ENCODE measurements around the gene NOTUM. TPM values are rescaled to one million over a fixed set of nuclear protein-coding genes. Genes with fewer than 3 reads are reported as not detected.

Gene NOTUM
- total RNA-seq, 1 experiment from 2014 or later: not detected

DNA sequence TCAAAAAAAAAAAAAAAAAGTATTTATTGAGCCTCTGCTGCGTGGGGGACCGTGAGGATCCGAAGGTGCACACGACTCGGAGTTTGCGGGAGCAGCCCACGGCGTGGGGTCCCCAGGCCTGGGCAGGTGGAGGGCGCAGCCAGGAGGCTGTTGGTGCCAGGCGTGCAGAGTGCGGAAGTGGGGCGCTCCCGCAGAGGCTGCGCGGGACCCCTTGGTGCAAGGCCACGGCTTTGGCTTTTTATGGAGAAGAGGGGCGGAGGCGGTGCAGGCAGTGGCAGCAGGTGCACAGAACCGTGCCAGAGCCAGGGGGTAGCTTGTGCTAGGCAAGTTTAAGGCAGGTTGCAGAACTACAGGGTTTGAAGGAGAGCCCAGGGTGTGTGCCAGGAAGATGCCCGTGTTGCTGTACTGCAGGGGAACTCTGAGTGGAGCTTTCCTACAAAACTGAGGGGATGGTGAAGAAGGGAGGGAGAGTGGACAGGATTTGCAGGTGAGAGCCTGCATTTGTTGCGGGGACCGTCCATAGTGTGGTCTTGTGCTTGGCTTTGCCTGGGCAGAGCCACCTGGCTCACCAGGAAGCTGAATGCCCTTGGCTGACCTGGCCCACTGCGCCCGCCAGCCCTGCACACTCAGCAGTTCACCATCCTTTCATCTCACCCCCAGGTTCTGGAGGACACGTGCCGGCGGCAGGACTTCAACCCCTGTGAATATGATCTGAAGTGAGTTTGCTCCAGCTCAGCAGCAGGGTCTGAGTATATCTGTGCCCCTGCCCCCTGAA is 17.7 kb upstream of the NOTUM start:
- Mint-ChIP-seq H3K27ac (ENCODE audit: low read depth, unreplicated experiment) (peak overlapping the region; percentile 46), H3K4me3 (ENCODE audit: unreplicated experiment) (peak overlapping the region; percentile 97), H3K36me3 (ENCODE audit: insufficient read depth, unreplicated experiment) (peaks cover 8% of the 10 kb centered on the region), H3K4me1 (ENCODE audit: insufficient read depth, unreplicated experiment) (peaks cover 29% of the 10 kb centered on the region), H3K9me3 (ENCODE audit: unreplicated experiment) (no peaks in the 10 kb centered on the region), H3K27me3 (ENCODE audit: insufficient read depth, unreplicated experiment) (no peaks in the 10 kb centered on the region)
- no peak for DNase-seq (ENCODE audit: unreplicated experiment)
- TF ChIP-seq, protein P1, sequence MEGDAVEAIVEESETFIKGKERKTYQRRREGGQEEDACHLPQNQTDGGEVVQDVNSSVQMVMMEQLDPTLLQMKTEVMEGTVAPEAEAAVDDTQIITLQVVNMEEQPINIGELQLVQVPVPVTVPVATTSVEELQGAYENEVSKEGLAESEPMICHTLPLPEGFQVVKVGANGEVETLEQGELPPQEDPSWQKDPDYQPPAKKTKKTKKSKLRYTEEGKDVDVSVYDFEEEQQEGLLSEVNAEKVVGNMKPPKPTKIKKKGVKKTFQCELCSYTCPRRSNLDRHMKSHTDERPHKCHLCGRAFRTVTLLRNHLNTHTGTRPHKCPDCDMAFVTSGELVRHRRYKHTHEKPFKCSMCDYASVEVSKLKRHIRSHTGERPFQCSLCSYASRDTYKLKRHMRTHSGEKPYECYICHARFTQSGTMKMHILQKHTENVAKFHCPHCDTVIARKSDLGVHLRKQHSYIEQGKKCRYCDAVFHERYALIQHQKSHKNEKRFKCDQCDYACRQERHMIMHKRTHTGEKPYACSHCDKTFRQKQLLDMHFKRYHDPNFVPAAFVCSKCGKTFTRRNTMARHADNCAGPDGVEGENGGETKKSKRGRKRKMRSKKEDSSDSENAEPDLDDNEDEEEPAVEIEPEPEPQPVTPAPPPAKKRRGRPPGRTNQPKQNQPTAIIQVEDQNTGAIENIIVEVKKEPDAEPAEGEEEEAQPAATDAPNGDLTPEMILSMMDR (IDR thresholded peaks at IDR 0.05; ENCODE audit: unreplicated experiment): no peak
- CTCF ChIA-PET: interaction anchor here (0.6 to 1.4 kb wide), 3 partner anchors 18 to 58 kb away, joined by 3 to 4 read pairs (median 3); no protein-coding TSS in a partner anchor
- POLR2A ChIA-PET: interaction anchor here (0.8 to 5.0 kb wide), 6 partner anchors 12 to 56 kb away, joined by 3 to 55 read pairs (median 5); no protein-coding TSS in a partner anchor
- BruUV-seq (replicated peaks): no TSS peak
- intact Hi-C loops (cut with micrococcal nuclease): no loop called here

DNA sequence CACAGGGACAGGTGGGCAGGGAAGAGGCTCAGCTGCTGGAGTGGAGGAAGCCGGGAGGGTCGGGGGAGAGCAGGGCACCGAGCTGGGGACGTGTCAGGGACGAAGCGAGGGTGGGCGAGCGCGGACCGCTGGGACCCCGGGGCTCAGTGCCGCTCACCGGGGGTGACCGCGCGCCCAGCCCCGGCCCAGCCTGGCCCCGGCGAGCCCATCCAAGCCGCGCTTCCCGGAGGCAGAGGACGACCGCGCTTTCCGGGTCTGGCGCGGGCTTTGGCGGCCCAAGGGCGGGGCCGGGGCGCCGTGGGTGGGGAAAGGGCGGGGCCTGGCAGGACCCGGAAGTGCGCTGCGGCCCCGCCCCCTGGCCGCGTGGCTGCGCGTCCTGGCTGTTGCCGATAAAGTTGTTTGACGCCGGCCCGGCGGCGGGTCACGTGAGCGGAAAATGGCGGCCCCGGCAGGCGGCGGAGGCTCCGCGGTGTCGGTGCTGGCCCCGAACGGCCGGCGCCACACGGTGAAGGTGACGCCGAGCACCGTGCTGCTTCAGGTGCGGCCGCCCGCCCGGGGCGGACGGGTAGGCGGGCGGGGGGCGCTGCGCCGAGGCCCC is 16.3 kb upstream of the NOTUM start, which contains the start of gene ASPSCR1:
Gene ASPSCR1, plus strand, starts transcription at position 419 of the 598 bp plus-strand sequence. Its CDS starts 18 bp downstream, at position 437.
- peak within 1 kb of the TSS; percentile 97 for H3K4me3 Mint-ChIP-seq (ENCODE audit: unreplicated experiment)
- POLR2A ChIA-PET: interaction anchor here (0.7 to 1.7 kb wide), 9 partner anchors 9 to 60 kb away, joined by 3 to 13 read pairs (median 5); partner anchors contain the start of genes CENPX, LRRC45 and SIRT7
- H3K36me3 Mint-ChIP-seq (ENCODE audit: insufficient read depth, unreplicated experiment): peaks cover 8% of the 10 kb centered on the region

DNA sequence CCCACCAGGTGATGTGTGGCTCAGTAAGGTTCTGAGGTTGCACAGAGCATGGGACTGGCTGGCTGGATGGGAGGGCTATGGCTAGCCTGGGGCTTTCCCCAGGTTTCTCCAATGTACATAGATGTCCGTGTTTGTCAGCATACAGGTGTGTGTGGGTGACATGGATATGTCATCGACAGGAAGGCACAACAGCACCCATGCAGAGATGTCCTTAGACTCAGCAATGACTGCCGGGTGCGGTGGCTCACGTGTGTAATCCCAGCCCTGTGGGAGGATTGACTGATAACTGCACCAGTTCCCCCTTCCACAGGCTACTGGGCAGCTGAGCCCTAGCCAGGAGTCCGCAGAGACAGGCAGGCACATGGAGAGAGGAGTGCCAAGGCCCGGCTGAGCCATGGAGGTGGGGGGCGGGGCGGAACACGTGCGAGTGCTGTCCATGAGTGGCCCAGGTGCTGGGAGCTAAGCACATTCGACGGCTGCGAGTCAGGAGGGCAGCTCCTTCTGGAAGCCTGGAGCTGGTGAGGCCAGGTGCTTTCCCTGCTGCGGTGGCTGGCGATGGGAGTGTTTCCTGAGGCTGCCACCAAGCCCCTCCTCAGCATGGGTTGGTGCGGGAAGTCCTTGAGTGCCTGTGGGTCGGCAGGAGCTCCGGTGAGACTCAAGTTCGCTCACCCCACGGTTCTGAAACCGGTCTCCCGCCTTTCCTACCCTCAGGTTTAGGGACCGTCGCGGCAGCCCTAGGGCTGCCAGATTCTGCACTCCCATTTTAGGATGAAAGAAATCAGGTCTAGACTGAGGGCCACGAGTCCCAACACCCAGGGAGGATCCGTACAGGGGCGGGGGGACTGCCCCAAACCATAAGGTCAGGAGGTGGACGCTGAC is 15.6 kb upstream of the NOTUM start:
- peak overlapping the region; percentile 88 for H3K27ac Mint-ChIP-seq (ENCODE audit: low read depth, unreplicated experiment)
- CTCF ChIA-PET: interaction anchor here (0.6 to 0.7 kb wide), 2 partner anchors 16 to 28 kb away, joined by 3 read pairs; no protein-coding TSS in a partner anchor

More for the DNA sequence above, 16.3 kb upstream of the NOTUM start, which contains the start of gene ASPSCR1:
- Mint-ChIP-seq H3K27ac (ENCODE audit: low read depth, unreplicated experiment) (peak within 1 kb of the TSS; percentile 88), H3K4me1 (ENCODE audit: insufficient read depth, unreplicated experiment) (peaks cover 24% of the 10 kb centered on the region), H3K9me3 (ENCODE audit: unreplicated experiment) (no peaks in the 10 kb centered on the region), H3K27me3 (ENCODE audit: insufficient read depth, unreplicated experiment) (no peaks in the 10 kb centered on the region)
- TF ChIP-seq, protein P1 (IDR thresholded peaks at IDR 0.05; ENCODE audit: unreplicated experiment): no peak
- DNase-seq (ENCODE audit: unreplicated experiment): peak; percentile 85
- intact Hi-C loops (cut with micrococcal nuclease): loop anchor here (2.0 kb wide), 1 partner anchor 25 kb away; no protein-coding TSS in a partner anchor
- BruUV-seq (replicated peaks): no TSS peak
- CTCF ChIA-PET: interaction anchor here (0.6 to 0.7 kb wide), 3 partner anchors 17 to 1970 kb away, joined by 3 read pairs; no protein-coding TSS in a partner anchor

More for the DNA sequence above, 15.6 kb upstream of the NOTUM start:
- BruUV-seq (replicated peaks): TSS peak; percentile 22
- H3K9me3 Mint-ChIP-seq (ENCODE audit: unreplicated experiment): no peaks in the 10 kb centered on the region
- no peak for DNase-seq (ENCODE audit: unreplicated experiment)
- no peaks in the 10 kb centered on the region for H3K27me3 Mint-ChIP-seq (ENCODE audit: insufficient read depth, unreplicated experiment)
- peaks cover 19% of the 10 kb centered on the region for H3K4me1 Mint-ChIP-seq (ENCODE audit: insufficient read depth, unreplicated experiment)
- H3K36me3 Mint-ChIP-seq (ENCODE audit: insufficient read depth, unreplicated experiment): peaks cover 8% of the 10 kb centered on the region
- TF ChIP-seq, protein P1 (IDR thresholded peaks at IDR 0.05; ENCODE audit: unreplicated experiment): no peak
- intact Hi-C loops (cut with micrococcal nuclease): loop anchor here (2.0 kb wide), 1 partner anchor 26 kb away; no protein-coding TSS in a partner anchor
- peak overlapping the region; percentile 97 for H3K4me3 Mint-ChIP-seq (ENCODE audit: unreplicated experiment)
- POLR2A ChIA-PET: interaction anchor here (0.7 to 1.7 kb wide), 9 partner anchors 8 to 59 kb away, joined by 3 to 10 read pairs (median 4); partner anchors contain the start of genes CENPX, LRRC45 and SIRT7

Data from MCF 10A (cell line).